OCI-LY7 (cell line): ENCODE measurements around the gene GRID1. TPM values are rescaled to one million over a fixed set of nuclear protein-coding genes. Genes with fewer than 3 reads are reported as not detected.

Experiments used
- BruUV-seq: library from RNA; stranded (reverse); fragments of 400-500 nt; replicated peaks from 2 replicates; lab custom pipeline; 2021; lab: Mats Ljungman, UMichigan
- CTCF ChIA-PET: fragments of 300-600 bp; sonication (Branson Sonifier 250); formaldehyde crosslinking; loops from one replicate; lab custom pipeline; 2022; ENCODE audit warnings: antibody characterized with exemption; ENCODE audit not compliant: unreplicated experiment; lab: Charles Lee
- POLR2A ChIA-PET: fragments of 300-600 bp; sonication (Branson Sonifier 250); formaldehyde crosslinking; loops from one replicate; lab custom pipeline; 2022; ENCODE audit warnings: antibody characterized with exemption; lab: Charles Lee
- DNase-seq: peaks from one replicate; pipeline ENCODE4 v3.0.0-alpha.2; 2015; ENCODE audit warnings: low spot score
- H2AFZ ChIP-seq: fragments of 200-600 bp; sonication (generic), shearing (Covaris generic); 2 replicates; pipeline ENCODE4 v1.6.1; 2014; ENCODE audit warnings: mild to moderate bottlenecking, antibody characterized with exemption, low read length, moderate library complexity
- H3K27ac ChIP-seq: fragments of 200-600 bp; sonication (generic); 2 replicates; pipeline ENCODE4 v1.5.1; 2014; ENCODE audit warnings: mixed run types, low read depth, mild to moderate bottlenecking, moderate library complexity, low read length, inconsistent platforms; ENCODE audit not compliant: poor library complexity, severe bottlenecking
- H3K36me3 ChIP-seq: fragments of 200-600 bp; sonication (generic); 2 replicates; pipeline ENCODE4 v1.6.1; 2014; ENCODE audit warnings: mild to moderate bottlenecking, antibody characterized with exemption, low read length, moderate library complexity, mixed read lengths; ENCODE audit not compliant: insufficient read depth
- H3K4me1 ChIP-seq: fragments of 200-600 bp; sonication (generic); 2 replicates; pipeline ENCODE4 v1.5.1; 2014; ENCODE audit warnings: mild to moderate bottlenecking, low read length; ENCODE audit not compliant: insufficient read depth, poor library complexity, severe bottlenecking
- H3K4me2 ChIP-seq: fragments of 200-600 bp; sonication (generic); 2 replicates; pipeline ENCODE4 v1.6.1; 2014; ENCODE audit warnings: mild to moderate bottlenecking, low read length
- H3K4me3 ChIP-seq: fragments of 200-600 bp; sonication (generic); 2 replicates; pipeline ENCODE4 v1.5.1; 2014; ENCODE audit warnings: mild to moderate bottlenecking, low read depth, low read length; ENCODE audit not compliant: poor library complexity, severe bottlenecking
- H3K79me2 ChIP-seq: fragments of 200-600 bp; sonication (generic); 2 replicates; pipeline ENCODE4 v1.6.1; 2016; ENCODE audit warnings: low read depth, mild to moderate bottlenecking, low read length, moderate library complexity, mixed read lengths; ENCODE audit not compliant: insufficient read depth
- H3K9me2 ChIP-seq: fragments of 200-600 bp; sonication (generic); 2 replicates; pipeline ENCODE4 v1.6.1; 2016; ENCODE audit warnings: mild to moderate bottlenecking, low read length, mixed read lengths; ENCODE audit not compliant: insufficient read depth
- H3K9me3 ChIP-seq: fragments of 200-600 bp; sonication (generic); 2 replicates; pipeline ENCODE4 v1.6.1; 2014; ENCODE audit warnings: mild to moderate bottlenecking, mixed run types, low read length, mixed read lengths
- H4K20me1 ChIP-seq: fragments of 200-600 bp; sonication (generic); 2 replicates; pipeline ENCODE4 v1.6.1; 2014; ENCODE audit warnings: mild to moderate bottlenecking, antibody characterized with exemption, low read length, moderate library complexity, mixed read lengths; ENCODE audit not compliant: insufficient read depth
- EZH2phosphoT487 ChIP-seq: fragments of 200-600 bp; sonication (generic); IDR thresholded peaks from 2 replicates; pipeline ENCODE4 v1.6.1; 2018; ENCODE audit warnings: low read depth, borderline replicate concordance, mild to moderate bottlenecking, mixed run types, antibody characterized with exemption, low read length, moderate library complexity, mixed read lengths
- intact Hi-C: fragments of 100-400 bp; cut with micrococcal nuclease; formaldehyde crosslinking; loops from one replicate; pipeline ENCODE4 v1.10.0; 2022; ENCODE audit not compliant: unreplicated experiment
- total RNA-seq, 2 experiments: library from RNA; depleted of rRNA in 1 of 2; stranded (reverse); fragments of >200 nt in 1 of 2; shearing (Covaris generic) in 1 of 2; gene quantifications; 2 replicates each; pipeline ENCODE4 v1.2.3, GENCODE V29; 2014 to 2022
- TF ChIP-seq, protein P1 (sequence below): fragments of 200-600 bp; sonication (generic); conservative IDR thresholded peaks from 2 replicates; pipeline ENCODE4 v1.5.1; 2014; ENCODE audit warnings: mild to moderate bottlenecking, antibody characterized with exemption, low read length, moderate library complexity, mixed read lengths

Gene GRID1
- total RNA-seq, 2 experiments from 2014 or later: 1.6 to 3.7 TPM

GRCh38 chr10:86403183-86403797 lies 36.7 kb upstream of the GRID1 start:
- Histone ChIP-seq H3K27ac (no peak overlapping the region), H3K4me1 (peaks cover 41% of the 10 kb centered on the region), H3K9me2 (no peaks in the 10 kb centered on the region), H4K20me1 (no peaks in the 10 kb centered on the region), H3K4me2 (peak overlapping the region; percentile 88; the same call in 1 of the 2 replicates), H3K9me3 (no peaks in the 10 kb centered on the region), H2AFZ (no peak overlapping the region), H3K4me3 (no peak overlapping the region), H3K36me3 (no peaks in the 10 kb centered on the region), H3K79me2 (no peaks in the 10 kb centered on the region; the same call in 1 of the 2 replicates)
- DNase-seq: no peak
- intact Hi-C loops: no loop called here
- no TSS peak for BruUV-seq
- TF ChIP-seq, protein P1, sequence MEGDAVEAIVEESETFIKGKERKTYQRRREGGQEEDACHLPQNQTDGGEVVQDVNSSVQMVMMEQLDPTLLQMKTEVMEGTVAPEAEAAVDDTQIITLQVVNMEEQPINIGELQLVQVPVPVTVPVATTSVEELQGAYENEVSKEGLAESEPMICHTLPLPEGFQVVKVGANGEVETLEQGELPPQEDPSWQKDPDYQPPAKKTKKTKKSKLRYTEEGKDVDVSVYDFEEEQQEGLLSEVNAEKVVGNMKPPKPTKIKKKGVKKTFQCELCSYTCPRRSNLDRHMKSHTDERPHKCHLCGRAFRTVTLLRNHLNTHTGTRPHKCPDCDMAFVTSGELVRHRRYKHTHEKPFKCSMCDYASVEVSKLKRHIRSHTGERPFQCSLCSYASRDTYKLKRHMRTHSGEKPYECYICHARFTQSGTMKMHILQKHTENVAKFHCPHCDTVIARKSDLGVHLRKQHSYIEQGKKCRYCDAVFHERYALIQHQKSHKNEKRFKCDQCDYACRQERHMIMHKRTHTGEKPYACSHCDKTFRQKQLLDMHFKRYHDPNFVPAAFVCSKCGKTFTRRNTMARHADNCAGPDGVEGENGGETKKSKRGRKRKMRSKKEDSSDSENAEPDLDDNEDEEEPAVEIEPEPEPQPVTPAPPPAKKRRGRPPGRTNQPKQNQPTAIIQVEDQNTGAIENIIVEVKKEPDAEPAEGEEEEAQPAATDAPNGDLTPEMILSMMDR: no peak
- TF ChIP-seq EZH2phosphoT487: no peak
- POLR2A ChIA-PET: interaction anchor here (1.0 to 7.2 kb wide), 7 partner anchors 8 to 109 kb away, joined by 3 to 113 read pairs (median 3); no protein-coding TSS in a partner anchor
- CTCF ChIA-PET: interaction anchor here (0.9 kb wide), 1 partner anchor 14 kb away, joined by 3 read pairs; no protein-coding TSS in a partner anchor

DNA sequence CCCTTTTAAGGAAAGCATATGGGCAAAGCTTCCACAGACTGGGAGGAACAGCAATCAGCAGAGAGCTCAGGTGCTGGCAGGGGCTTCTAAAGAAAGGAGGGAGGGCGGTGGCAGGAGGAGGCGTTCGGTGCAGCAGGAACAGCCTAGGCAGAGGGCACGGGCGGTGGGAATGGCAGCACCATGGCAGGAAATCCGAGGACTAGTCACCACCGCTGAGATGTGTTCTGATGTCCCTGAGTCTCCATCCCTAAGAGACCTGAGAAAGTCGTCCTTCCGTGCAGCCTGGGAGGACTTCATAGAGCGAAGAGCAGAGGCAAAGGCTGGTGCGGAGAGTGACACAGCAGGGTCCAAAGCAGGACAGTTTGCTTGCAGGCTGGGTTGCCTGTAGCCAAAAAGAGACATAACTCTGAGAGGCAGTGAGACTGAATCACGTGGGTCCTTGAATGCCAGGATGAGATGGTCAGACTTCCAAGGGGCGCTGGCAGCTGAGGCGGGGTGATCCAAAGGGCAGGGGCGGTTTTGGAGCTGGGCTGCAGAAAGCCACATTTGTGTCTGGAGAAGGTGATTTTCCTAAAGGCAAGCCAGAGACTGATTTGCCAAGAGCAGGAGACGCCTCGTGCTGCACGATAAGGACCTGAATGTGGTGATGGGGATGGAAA lies 35.8 kb upstream of the GRID1 start:
- POLR2A ChIA-PET: interaction anchor here (1.3 to 7.2 kb wide), 7 partner anchors 11 to 178 kb away, joined by 3 to 113 read pairs (median 6); no protein-coding TSS in a partner anchor
- intact Hi-C loops: no loop called here
- Histone ChIP-seq H4K20me1 (no peaks in the 10 kb centered on the region), H3K79me2 (no peaks in the 10 kb centered on the region; the same call in 1 of the 2 replicates), H3K9me2 (no peaks in the 10 kb centered on the region), H3K4me1 (peaks cover 50% of the 10 kb centered on the region), H3K27ac (peak overlapping the region; percentile 81), H2AFZ (no peak overlapping the region), H3K9me3 (no peaks in the 10 kb centered on the region), H3K4me3 (peak overlapping the region; percentile 82), H3K4me2 (peak overlapping the region; percentile 88), H3K36me3 (no peaks in the 10 kb centered on the region)
- BruUV-seq: no TSS peak
- DNase-seq: no peak
- CTCF ChIA-PET: interaction anchor here (2.6 kb wide), 1 partner anchor 9 kb away, joined by 13 read pairs; no protein-coding TSS in a partner anchor
- TF ChIP-seq, protein P1: no peak
- no peak for TF ChIP-seq EZH2phosphoT487
